ENCODE measurements around the gene HNRNPA3. TPM values are rescaled to one million over a fixed set of nuclear protein-coding genes. Genes with fewer than 3 reads are reported as not detected.

Gene HNRNPA3
- 316 and 322 TPM in 2 replicates for total RNA-seq
- 28.0 and 57.5 TPM in 2 replicates for polyA plus RNA-seq
- 143 and 159 TPM in 2 replicates for polyA plus RNA-seq (2011; cell fraction: cytosol; rRNA removed)
- polyA plus RNA-seq (2011; cell fraction: nucleus; rRNA removed) = 136 and 204 TPM in 2 replicates
- 422 and 615 TPM in 2 replicates for polyA plus RNA-seq (2012)
- 35.6 and 37.0 TPM in 2 replicates for polyA minus RNA-seq
- polyA minus RNA-seq (2011; cell fraction: cytosol; rRNA and poly(A)+ RNA removed) = 18.1 TPM
- polyA minus RNA-seq (2011; cell fraction: nucleus; rRNA and poly(A)+ RNA removed) = 70.6 and 119 TPM in 2 replicates
- percentile 100 among the genes with signal in this experiment for Bru-seq, nascent RNA
- BruChase-seq, experiment 1, labeled RNA remaining after a 6-hour chase = percentile 100 among the genes with signal in this experiment
- BruChase-seq, experiment 2, labeled RNA remaining after a 2-hour chase = percentile 100 among the genes with signal in this experiment
- long read RNA-seq, full-length matches to known transcripts = 188 of 359 reads
- long read RNA-seq, partial matches to known transcripts = 109 of 359 reads
- long read RNA-seq, other reads (novel, unspliced or antisense) = 62 of 359 reads

DNA sequence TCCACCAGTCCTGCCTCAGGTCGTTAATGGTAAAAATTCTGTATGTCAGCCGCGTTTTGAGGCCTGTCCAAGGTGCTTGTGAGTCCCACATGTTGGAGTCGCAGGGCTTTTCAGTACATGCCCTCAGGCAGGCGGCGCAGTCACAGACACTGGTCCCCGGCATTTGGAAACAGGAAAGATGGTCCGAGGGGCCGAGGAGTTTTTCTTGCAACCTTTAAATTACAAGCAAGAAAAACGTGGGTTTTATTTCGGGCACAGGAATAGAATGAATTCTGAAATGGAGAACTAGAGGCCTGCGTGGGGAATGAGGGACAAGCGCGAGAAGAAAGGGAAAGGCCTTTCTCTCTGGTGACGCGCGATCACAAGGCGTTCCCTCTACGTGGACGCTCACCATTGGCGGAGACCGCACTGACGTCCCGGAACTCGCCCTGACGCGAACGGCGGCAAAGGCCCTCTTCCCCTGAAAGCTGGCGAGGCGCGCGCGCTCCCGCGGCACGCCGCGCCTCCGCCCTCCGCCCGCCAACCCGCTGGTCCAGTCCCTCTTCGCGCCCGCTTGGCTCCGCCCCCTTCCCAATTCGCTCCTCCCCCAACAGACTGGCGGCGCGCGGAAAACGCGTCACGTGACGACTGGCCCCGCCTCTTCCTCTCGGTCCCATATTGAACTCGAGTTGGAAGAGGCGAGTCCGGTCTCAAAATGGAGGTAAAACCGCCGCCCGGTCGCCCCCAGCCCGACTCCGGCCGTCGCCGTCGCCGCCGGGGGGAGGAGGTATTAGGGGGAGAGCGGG is at the start of gene HNRNPA3:
HNRNPA3 (plus strand) TSS at position 689 of the 785 bp plus-strand sequence; CDS start at position 695, 6 bp downstream.
- Histone ChIP-seq H2AFZ (ENCODE audit: low read depth, low read length) (no peak within 1 kb of the TSS), H4K20me1 (replicated peaks; ENCODE audit: control insufficient read depth, extremely low read depth, insufficient read depth, low read length) (peaks cover 22% of the 10 kb centered on the region), H3K4me2 (ENCODE audit: insufficient read depth, low read length) (peak within 1 kb of the TSS; percentile 100), H3K36me3 (ENCODE audit: control insufficient read depth in 2 of 2, extremely low read depth in 1 of 2, insufficient read depth in 2 of 2, low read length in 2 of 2) (peaks cover 3 to 19% of the 10 kb centered on the region in 2 experiments), H3K9me3 (replicated peaks; ENCODE audit: control insufficient read depth, insufficient read depth, low read length) (no peaks in the 10 kb centered on the region), H3K79me2 (ENCODE audit: control insufficient read depth, insufficient read depth, low read length) (peaks cover 54% of the 10 kb centered on the region), H3K9ac (replicated peaks; ENCODE audit: extremely low read depth, insufficient read depth, low read length) (peak within 1 kb of the TSS; percentile 100), H3K4me3 (replicated peaks in 1 of 3; ENCODE audit: insufficient read depth in 1 of 3, low read depth in 1 of 3, low read length in 3 of 3) (peak within 1 kb of the TSS; percentile 99 to 100 (median 100)), H3K27ac (ENCODE audit: insufficient read depth, low read depth, low read length) (peak within 1 kb of the TSS; percentile 100), H3K9me1 (replicated peaks; ENCODE audit: control insufficient read depth, extremely low read depth, insufficient read depth, low read length) (no peaks in the 10 kb centered on the region), H3K27me3 (ENCODE audit: control insufficient read depth in 2 of 2, insufficient read depth in 2 of 2, low read length in 2 of 2) (no peaks in the 10 kb centered on the region), H3K4me1 (ENCODE audit: control insufficient read depth, extremely low read depth, insufficient read depth, low read length) (peaks cover 33% of the 10 kb centered on the region)
- intact Hi-C loops (cut with micrococcal nuclease) (loop anchor here (1.0 to 5.0 kb wide), 9 partner anchors 40 to 1081 kb away; no protein-coding TSS in a partner anchor), dilution Hi-C loops (cut with MboI; ENCODE audit: extremely low pct_ligation_motif_present, low sequenced_read_pairs) (no loop called here)
- CTCF ChIA-PET = interaction anchor here (0.6 to 5.0 kb wide), 8 partner anchors 9 to 64 kb away, joined by 3 to 44 read pairs (median 4); no protein-coding TSS in a partner anchor
- DNase-seq (ENCODE audit: low read depth, low spot score) (peak; percentile 100), FAIRE-seq (peak; percentile 92)
- no peak for TF ChIP-seq FOS (IDR thresholded peaks at IDR 0.05; ENCODE audit: borderline replicate concordance, insufficient read depth, low read length)
- TF ChIP-seq MYC (IDR thresholded peaks at IDR 0.05; ENCODE audit: low read depth, low read length) = no peak
- peak; percentile 97 for TF ChIP-seq POLR2A (IDR thresholded peaks at IDR 0.05; ENCODE audit: low read depth, low read length)
- peak in 1 of 2 donors; percentile 2 for TF ChIP-seq CTCF (IDR thresholded peaks at IDR 0.05; ENCODE audit: extremely low read depth in 1 of 2, insufficient read depth in 1 of 2, low read depth in 1 of 2, low read length in 2 of 2)
- TF ChIP-seq POLR2AphosphoS5 (IDR thresholded peaks at IDR 0.05; ENCODE audit: insufficient read depth, low read depth, low read length) = peak; percentile 88
- peak; percentile 2 for TF ChIP-seq MAX (IDR thresholded peaks at IDR 0.05; ENCODE audit: insufficient read depth, insufficient read length)
- TF ChIP-seq JUN (IDR thresholded peaks at IDR 0.05; ENCODE audit: borderline replicate concordance, insufficient read depth, insufficient read length, low read depth) = no peak
- no peak for TF ChIP-seq GATA2 (IDR thresholded peaks at IDR 0.05; ENCODE audit: insufficient read depth, insufficient read length, low read depth, low read length)
- TF ChIP-seq EZH2 (IDR thresholded peaks at IDR 0.05; ENCODE audit: borderline replicate concordance, low read depth, low read length, severe bottlenecking) = no peak
- no TSS peak for BruUV-seq (replicated peaks)
- POLR2A ChIA-PET = interaction anchor here (0.8 to 1.7 kb wide), 3 partner anchors 47 to 57 kb away, joined by 4 to 12 read pairs (median 9); partner anchors contain the start of gene NFE2L2

Data from endothelial cell of umbilical vein (primary cell).